ENCODE data around the gene MARCHF10.

- TF ChIP-seq POLR2A (IDR thresholded peaks at IDR 0.05) (no peak), POLR2AphosphoS5 (IDR thresholded peaks at IDR 0.05) (no peak)
- TF ChIP-seq, protein P1, sequence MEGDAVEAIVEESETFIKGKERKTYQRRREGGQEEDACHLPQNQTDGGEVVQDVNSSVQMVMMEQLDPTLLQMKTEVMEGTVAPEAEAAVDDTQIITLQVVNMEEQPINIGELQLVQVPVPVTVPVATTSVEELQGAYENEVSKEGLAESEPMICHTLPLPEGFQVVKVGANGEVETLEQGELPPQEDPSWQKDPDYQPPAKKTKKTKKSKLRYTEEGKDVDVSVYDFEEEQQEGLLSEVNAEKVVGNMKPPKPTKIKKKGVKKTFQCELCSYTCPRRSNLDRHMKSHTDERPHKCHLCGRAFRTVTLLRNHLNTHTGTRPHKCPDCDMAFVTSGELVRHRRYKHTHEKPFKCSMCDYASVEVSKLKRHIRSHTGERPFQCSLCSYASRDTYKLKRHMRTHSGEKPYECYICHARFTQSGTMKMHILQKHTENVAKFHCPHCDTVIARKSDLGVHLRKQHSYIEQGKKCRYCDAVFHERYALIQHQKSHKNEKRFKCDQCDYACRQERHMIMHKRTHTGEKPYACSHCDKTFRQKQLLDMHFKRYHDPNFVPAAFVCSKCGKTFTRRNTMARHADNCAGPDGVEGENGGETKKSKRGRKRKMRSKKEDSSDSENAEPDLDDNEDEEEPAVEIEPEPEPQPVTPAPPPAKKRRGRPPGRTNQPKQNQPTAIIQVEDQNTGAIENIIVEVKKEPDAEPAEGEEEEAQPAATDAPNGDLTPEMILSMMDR (IDR thresholded peaks at IDR 0.05) = no peak
Measured at GRCh38 chr17:62804025-62804424, 4.1 kb downstream of the MARCHF10 start.
